PC-9 (cell line): ENCODE results near the gene DEF6. TPM values are rescaled to one million over a fixed set of nuclear protein-coding genes. Genes with fewer than 3 reads are reported as not detected.

Source experiments
- BruUV-seq: library from RNA; stranded (reverse); fragments of 400-500 nt; replicated peaks from 2 replicates; lab custom pipeline; 2021; lab: Mats Ljungman, UMichigan
- CTCF ChIA-PET: fragments of 300-600 bp; sonication (Branson Sonifier 250); formaldehyde crosslinking; loops from one replicate; lab custom pipeline; 2022; ENCODE audit warnings: antibody characterized with exemption; lab: Charles Lee
- POLR2A ChIA-PET: fragments of 300-600 bp; sonication (Branson Sonifier 250); formaldehyde crosslinking; loops from one replicate; lab custom pipeline; 2022; ENCODE audit warnings: antibody characterized with exemption; ENCODE audit not compliant: unreplicated experiment; lab: Charles Lee
- DNase-seq, 2 experiments: peaks; one replicate each; pipeline versions ENCODE4 v3.0.0 to v3.0.0-alpha.2; 2015 to 2022; ENCODE audit warnings: mixed read lengths in 1 of 2
- H2AFZ ChIP-seq: fragments of 200-600 bp; sonication (generic); 2 replicates; pipeline ENCODE4 v1.8.1; 2017; ENCODE audit warnings: antibody characterized with exemption
- H3F3A ChIP-seq: fragments of 200-600 bp; sonication (generic); 2 replicates; pipeline ENCODE4 v1.8.1; 2017; ENCODE audit warnings: antibody characterized with exemption, mild to moderate bottlenecking, low read depth; ENCODE audit not compliant: insufficient read depth
- H3K27ac ChIP-seq: fragments of 200-600 bp; sonication (generic); 2 replicates; pipeline ENCODE4 v1.6.1; 2016; ENCODE audit warnings: mixed run types
- H3K27me3 ChIP-seq: fragments of 200-600 bp; sonication (generic); 2 replicates; pipeline ENCODE4 v1.6.1; 2016; ENCODE audit warnings: low read depth, mixed run types; ENCODE audit not compliant: insufficient read depth
- H3K36me3 ChIP-seq: fragments of 200-600 bp; sonication (generic); 2 replicates; pipeline ENCODE4 v1.6.1; 2016; ENCODE audit warnings: low read depth, mixed run types
- H3K4me1 ChIP-seq: fragments of 200-600 bp; sonication (generic); replicated peaks from 2 replicates; pipeline ENCODE4 v1.6.1; 2016; ENCODE audit warnings: mixed run types; ENCODE audit not compliant: insufficient read depth
- H3K4me2 ChIP-seq: fragments of 200-600 bp; sonication (generic); 2 replicates; pipeline ENCODE4 v1.6.1; 2017; ENCODE audit warnings: mixed run types
- H3K4me3 ChIP-seq: fragments of 200-600 bp; sonication (generic); 2 replicates; pipeline ENCODE4 v1.6.1; 2016; ENCODE audit warnings: mixed run types
- H3K79me2 ChIP-seq: fragments of 200-600 bp; sonication (generic); 2 replicates; pipeline ENCODE4 v1.6.1; 2017; ENCODE audit warnings: low read depth, mixed run types
- H3K9me2 ChIP-seq: fragments of 200-600 bp; sonication (generic); 2 replicates; pipeline ENCODE4 v1.8.1; 2017; ENCODE audit warnings: mild to moderate bottlenecking; ENCODE audit not compliant: insufficient read depth
- H3K9me3 ChIP-seq: fragments of 200-600 bp; sonication (generic); 2 replicates; pipeline ENCODE4 v1.8.1; 2016; ENCODE audit warnings: low read depth; ENCODE audit not compliant: insufficient read depth
- H4K20me1 ChIP-seq: fragments of 200-600 bp; sonication (generic); 2 replicates; pipeline ENCODE4 v1.8.1; 2017; ENCODE audit not compliant: insufficient read depth
- CTCF ChIP-seq: fragments of 200-600 bp; sonication (generic); conservative IDR thresholded peaks from 2 replicates; pipeline ENCODE4 v1.6.1; 2017; ENCODE audit warnings: mixed run types, antibody characterized with exemption, mild to moderate bottlenecking, moderate library complexity
- EZH2 ChIP-seq: fragments of 200-600 bp; sonication (generic); IDR thresholded peaks from 2 replicates; pipeline ENCODE4 v1.8.0; 2017; ENCODE audit warnings: antibody characterized with exemption, low read depth
- intact Hi-C: fragments of 100-400 bp; cut with micrococcal nuclease; formaldehyde crosslinking; loops from one replicate; pipeline ENCODE4 v1.10.0; 2022; ENCODE audit not compliant: unreplicated experiment
- total RNA-seq: library from RNA; stranded (reverse); gene quantifications from 2 replicates; pipeline ENCODE4 v1.2.3, GENCODE V29; 2021

Gene DEF6
- total RNA-seq, 1 experiment from 2014 or later, result 19.6 TPM

DNA sequence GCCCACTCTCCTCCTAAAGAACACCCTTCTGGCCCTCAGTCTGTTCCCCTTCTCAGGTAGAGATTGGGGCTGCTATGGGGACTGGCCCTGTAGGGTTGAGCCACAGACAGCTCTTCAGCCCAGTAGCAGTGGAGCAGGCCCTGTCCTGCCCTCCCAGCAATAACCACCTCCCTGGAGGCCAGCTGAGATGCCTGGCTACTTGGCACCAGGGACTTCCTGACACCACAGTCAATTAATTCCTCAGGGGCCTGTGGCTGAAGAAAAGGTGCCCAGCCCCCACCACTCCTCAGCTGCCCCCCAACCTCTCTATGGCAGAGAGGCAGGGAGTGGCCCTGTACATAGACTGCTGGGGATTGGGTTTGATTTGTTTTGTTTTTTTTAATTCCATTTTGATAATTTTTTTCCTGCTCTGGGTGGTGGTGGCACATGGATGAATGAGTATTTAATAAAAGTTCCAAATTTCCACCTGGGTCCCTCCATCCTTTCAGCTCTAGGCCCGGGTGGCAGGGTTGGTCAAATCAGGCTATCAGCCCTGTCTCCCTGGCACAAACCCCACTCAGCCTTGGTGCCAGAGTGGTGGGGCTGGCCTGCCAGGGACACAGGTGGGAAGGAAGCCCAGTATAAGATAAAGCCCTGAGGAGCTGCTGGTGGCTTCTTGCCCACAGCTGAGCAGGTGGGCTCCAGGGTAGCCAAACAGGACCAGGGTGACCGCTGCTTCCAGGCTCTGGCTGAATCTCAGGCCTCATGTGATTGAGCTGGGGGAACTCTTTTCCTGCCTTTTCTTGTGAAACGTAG, 1.9 kb upstream of the DEF6 start:
- Histone ChIP-seq H3K27ac (no peak overlapping the region), H3K9me3 (no peaks in the 10 kb centered on the region), H3K4me3 (no peak overlapping the region), H3F3A (no peaks in the 10 kb centered on the region), H3K4me1 (peaks cover 14% of the 10 kb centered on the region), H3K79me2 (no peaks in the 10 kb centered on the region; the same call in 1 of the 2 replicates), H3K36me3 (0 out of 2 replicates have a peak, but pooled peaks cover under 1% of the 10 kb centered on the region), H4K20me1 (no peaks in the 10 kb centered on the region), H2AFZ (no peak overlapping the region), H3K4me2 (no peak overlapping the region), H3K9me2 (no peaks in the 10 kb centered on the region), H3K27me3 (no peaks in the 10 kb centered on the region)
- no peak for DNase-seq
- TF ChIP-seq CTCF (no peak), EZH2 (no peak)
- CTCF ChIA-PET, result interaction anchor here (0.6 to 1.0 kb wide), 3 partner anchors 154 to 229 kb away, joined by 3 to 8 read pairs (median 3); partner anchors contain the start of gene RPL10A
- intact Hi-C loops, result loop anchor here (2.0 to 10.0 kb wide), 3 partner anchors 287 to 799 kb away; partner anchors contain the start of gene ARMC12
- BruUV-seq, result no TSS peak
- POLR2A ChIA-PET, result interaction anchor here (0.6 kb wide), 1 partner anchor 296 kb away, joined by 4 read pairs; no protein-coding TSS in a partner anchor

- Histone ChIP-seq H2AFZ (peak overlapping the region; percentile 54; the same call in 1 of the 2 replicates), H3K79me2 (no peaks in the 10 kb centered on the region; the same call in 1 of the 2 replicates), H3K27ac (no peak overlapping the region), H3K9me2 (no peaks in the 10 kb centered on the region), H3K9me3 (no peaks in the 10 kb centered on the region), H3K4me3 (peak overlapping the region; percentile 66; the same call in 1 of the 2 replicates), H3K27me3 (no peaks in the 10 kb centered on the region), H3F3A (peaks cover 4% of the 10 kb centered on the region; the same call in 1 of the 2 replicates), H3K4me1 (peaks cover 15% of the 10 kb centered on the region), H4K20me1 (no peaks in the 10 kb centered on the region), H3K4me2 (peak overlapping the region; percentile 98), H3K36me3 (no peaks in the 10 kb centered on the region)
- CTCF ChIA-PET, result interaction anchor here (0.6 to 1.0 kb wide), 5 partner anchors 152 to 1311 kb away, joined by 3 to 6 read pairs (median 4); no protein-coding TSS in a partner anchor
- no peak for DNase-seq
- POLR2A ChIA-PET, result interaction anchor here (0.6 kb wide), 1 partner anchor 462 kb away, joined by 5 read pairs; no protein-coding TSS in a partner anchor
- no TSS peak for BruUV-seq
- intact Hi-C loops, result loop anchor here (1.0 to 10.0 kb wide), 7 partner anchors 45 to 798 kb away; partner anchors contain the start of genes ARMC12, PPARD and RPL10A
- no peak for TF ChIP-seq EZH2
- no peak for TF ChIP-seq CTCF
Observed at GRCh38 chr6:35296931-35297600, 552 bp upstream of the DEF6 start.

- Histone ChIP-seq H3K4me2 (peak overlapping the region; percentile 98), H3K4me1 (peaks cover 31% of the 10 kb centered on the region), H3F3A (peaks cover 11% of the 10 kb centered on the region; the same call in 1 of the 2 replicates), H3K9me3 (no peaks in the 10 kb centered on the region), H3K27ac (no peak overlapping the region), H3K9me2 (no peaks in the 10 kb centered on the region), H4K20me1 (no peaks in the 10 kb centered on the region), H3K36me3 (no peaks in the 10 kb centered on the region), H3K79me2 (no peaks in the 10 kb centered on the region; the same call in 1 of the 2 replicates), H2AFZ (no peak overlapping the region), H3K4me3 (peak overlapping the region; percentile 66; the same call in 1 of the 2 replicates), H3K27me3 (no peaks in the 10 kb centered on the region)
- no peak for DNase-seq
- POLR2A ChIA-PET, result no interaction called here
- no TSS peak for BruUV-seq
- CTCF ChIA-PET, result no interaction called here
- no peak for TF ChIP-seq CTCF
- no peak for TF ChIP-seq EZH2
- intact Hi-C loops, result loop anchor here (10.0 kb wide), 1 partner anchor 796 kb away; no protein-coding TSS in a partner anchor
Observed at GRCh38 chr6:35298625-35299140, 1.1 kb downstream of the DEF6 start.
